Measurements from ENCODE around the gene ARGLU1.
A peak's percentile ranks its signal among the peaks of the same experiment; 100 is the strongest.

ARGLU1 gene

DNA sequence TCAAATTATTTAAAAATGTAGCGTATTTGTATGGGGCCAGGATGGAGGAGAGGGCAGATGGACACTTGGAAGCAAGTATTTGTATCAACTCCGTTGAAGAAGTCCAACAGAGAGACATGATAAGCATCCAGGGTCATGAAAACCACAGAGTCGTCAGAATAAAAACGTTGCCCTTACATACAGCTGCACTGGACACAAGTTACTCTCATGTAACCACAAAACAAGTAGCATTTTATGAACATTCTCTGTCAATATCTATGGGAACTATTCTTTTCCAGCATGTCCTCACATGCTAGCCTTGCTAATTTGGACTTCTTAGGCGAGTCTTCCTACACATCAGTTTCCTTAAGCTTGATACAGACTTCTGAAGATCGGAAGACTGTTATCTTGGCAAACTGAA is 67.5 kb downstream of the ARGLU1 start:
- no peak overlapping the region for H3K27ac Mint-ChIP-seq
- H3K4me1 Mint-ChIP-seq, result peaks cover 6% of the 10 kb centered on the region
- H3K36me3 Mint-ChIP-seq, result no peaks in the 10 kb centered on the region
- DNase-seq (ENCODE audit: low spot score in 2 of 2), result no peak
- ATAC-seq (ENCODE audit: low read depth), result no peak
- H3K4me3 Mint-ChIP-seq, result no peak overlapping the region
- H3K9me3 Mint-ChIP-seq, result no peaks in the 10 kb centered on the region
- H3K27me3 Mint-ChIP-seq, result peaks cover 19% of the 10 kb centered on the region

DNA sequence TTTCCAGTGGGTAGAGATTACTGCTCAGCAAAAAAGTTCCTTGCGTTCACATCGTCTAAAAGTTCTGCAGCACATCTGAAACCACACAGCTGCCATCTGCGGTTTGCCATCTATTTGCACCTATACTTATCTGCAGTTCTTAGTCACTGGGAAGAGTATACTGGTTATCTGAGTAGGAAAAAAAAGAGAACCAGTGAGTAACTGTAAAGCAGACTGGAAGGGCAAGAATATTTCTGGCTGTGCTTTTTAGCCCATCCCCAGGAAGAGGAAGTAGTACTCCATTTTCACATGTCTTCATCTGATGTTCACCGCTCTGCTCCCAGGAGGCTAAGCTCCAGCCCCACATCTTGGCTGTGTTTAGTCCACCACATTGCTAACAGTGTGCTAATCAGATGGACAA is 68.0 kb downstream of the ARGLU1 start:
- no peak overlapping the region for H3K4me3 Mint-ChIP-seq
- peaks cover 21% of the 10 kb centered on the region for H3K27me3 Mint-ChIP-seq
- DNase-seq (ENCODE audit: low spot score in 2 of 2), result no peak
- peaks cover 6% of the 10 kb centered on the region for H3K4me1 Mint-ChIP-seq
- H3K36me3 Mint-ChIP-seq, result no peaks in the 10 kb centered on the region
- H3K27ac Mint-ChIP-seq, result no peak overlapping the region
- ATAC-seq (ENCODE audit: low read depth), result no peak
- H3K9me3 Mint-ChIP-seq, result no peaks in the 10 kb centered on the region

DNA sequence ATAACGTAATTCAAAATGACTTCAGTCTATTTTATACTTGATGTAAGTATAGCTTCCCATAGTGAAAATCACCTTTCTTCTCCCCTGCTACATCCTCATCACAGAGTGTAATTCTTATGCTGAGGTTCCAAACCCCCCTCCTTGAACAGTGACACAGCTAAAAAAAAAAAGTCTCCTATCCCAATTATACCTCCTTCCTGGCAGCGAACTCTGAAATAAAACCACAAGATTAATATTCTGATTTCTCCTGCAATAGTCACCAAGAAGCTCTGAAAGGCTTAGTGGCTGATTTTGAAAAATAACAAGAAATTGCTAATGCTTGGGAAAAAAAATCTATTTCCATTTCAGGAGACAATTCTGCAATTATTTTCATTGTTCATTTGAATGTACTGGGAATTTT is 68.8 kb downstream of the ARGLU1 start:
- no peak overlapping the region for H3K4me3 Mint-ChIP-seq
- peaks cover 21% of the 10 kb centered on the region for H3K27me3 Mint-ChIP-seq
- H3K4me1 Mint-ChIP-seq, result peaks cover 6% of the 10 kb centered on the region
- H3K27ac Mint-ChIP-seq, result no peak overlapping the region
- DNase-seq (ENCODE audit: low spot score in 2 of 2) (no peak), ATAC-seq (ENCODE audit: low read depth) (no peak)
- no peaks in the 10 kb centered on the region for H3K36me3 Mint-ChIP-seq
- no peaks in the 10 kb centered on the region for H3K9me3 Mint-ChIP-seq

DNA sequence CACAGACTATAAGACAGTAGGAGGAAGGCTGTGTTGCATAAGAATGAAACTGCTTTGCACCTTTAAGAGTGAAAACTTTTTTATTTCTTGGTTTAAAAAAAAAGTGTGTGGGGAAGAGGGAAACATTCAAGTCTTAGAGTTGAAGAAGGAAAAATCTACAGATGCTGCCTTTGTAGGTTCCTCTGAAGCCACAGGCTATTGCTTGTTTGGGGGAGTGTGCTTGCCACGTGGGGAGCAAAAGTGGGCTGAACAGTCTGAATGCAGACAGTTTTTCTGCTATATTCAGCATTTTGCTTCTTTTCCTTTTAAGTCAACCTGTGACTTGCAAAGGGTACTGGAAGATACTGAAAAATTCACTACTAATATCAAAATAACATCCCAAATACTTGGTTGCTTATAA is 69.4 kb downstream of the ARGLU1 start:
- peaks cover 21% of the 10 kb centered on the region for H3K27me3 Mint-ChIP-seq
- H3K4me1 Mint-ChIP-seq, result peaks cover 6% of the 10 kb centered on the region
- ATAC-seq (ENCODE audit: low read depth) (no peak), DNase-seq (ENCODE audit: low spot score in 2 of 2) (no peak)
- H3K4me3 Mint-ChIP-seq, result no peak overlapping the region
- H3K9me3 Mint-ChIP-seq, result no peaks in the 10 kb centered on the region
- no peak overlapping the region for H3K27ac Mint-ChIP-seq
- H3K36me3 Mint-ChIP-seq, result no peaks in the 10 kb centered on the region

DNA sequence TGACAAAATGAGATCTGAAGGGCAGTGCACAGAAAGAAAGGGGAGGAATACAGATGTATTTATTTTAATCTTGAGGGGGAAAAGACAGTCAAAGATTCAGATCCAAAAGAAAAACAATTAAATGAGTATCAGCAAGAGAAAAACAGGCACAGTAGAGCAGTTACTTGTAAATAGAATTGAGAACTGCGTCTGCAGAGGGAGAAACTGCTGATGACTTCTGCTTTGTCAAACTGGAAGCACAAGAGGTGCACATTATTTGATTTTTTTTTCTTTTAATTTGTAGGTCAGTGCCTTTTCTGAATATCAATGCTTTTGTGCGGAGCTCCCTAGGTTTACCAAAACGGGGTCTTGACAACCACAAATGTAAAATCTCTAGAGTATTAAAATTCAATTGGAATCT is 69.8 kb downstream of the ARGLU1 start:
- H3K27me3 Mint-ChIP-seq, result peaks cover 21% of the 10 kb centered on the region

DNA sequence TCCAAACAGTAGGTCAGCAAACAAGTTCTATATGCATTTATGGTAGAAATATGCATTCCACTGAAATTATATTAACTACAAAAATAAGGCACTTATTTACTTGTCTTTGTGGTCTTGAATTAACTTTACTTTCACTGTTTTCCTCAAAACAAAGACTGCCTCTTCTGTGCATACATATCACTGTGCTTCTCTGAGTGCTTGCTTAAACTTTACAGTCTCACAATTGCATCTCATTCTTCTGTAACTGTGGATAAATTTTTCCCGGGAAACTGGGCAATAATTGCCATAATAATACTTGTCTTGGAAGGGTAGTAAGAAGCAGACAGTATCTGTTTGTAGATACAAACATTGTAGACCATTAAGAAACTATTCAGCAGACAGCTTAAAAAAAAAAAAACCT is 70.9 kb downstream of the ARGLU1 start:
- DNase-seq (ENCODE audit: low spot score in 2 of 2) (no peak), ATAC-seq (ENCODE audit: low read depth) (no peak)
- H3K36me3 Mint-ChIP-seq, result no peaks in the 10 kb centered on the region
- no peak overlapping the region for H3K27ac Mint-ChIP-seq
- H3K27me3 Mint-ChIP-seq, result peaks cover 21% of the 10 kb centered on the region
- no peaks in the 10 kb centered on the region for H3K9me3 Mint-ChIP-seq
- H3K4me1 Mint-ChIP-seq, result peaks cover 6% of the 10 kb centered on the region
- no peak overlapping the region for H3K4me3 Mint-ChIP-seq

More for the DNA sequence above, 69.8 kb downstream of the ARGLU1 start:
- Mint-ChIP-seq H3K27ac (no peak overlapping the region), H3K4me3 (no peak overlapping the region), H3K4me1 (peaks cover 6% of the 10 kb centered on the region), H3K9me3 (no peaks in the 10 kb centered on the region), H3K36me3 (no peaks in the 10 kb centered on the region)
- ATAC-seq (ENCODE audit: low read depth), result no peak
- no peak for DNase-seq (ENCODE audit: low spot score in 2 of 2)

DNA sequence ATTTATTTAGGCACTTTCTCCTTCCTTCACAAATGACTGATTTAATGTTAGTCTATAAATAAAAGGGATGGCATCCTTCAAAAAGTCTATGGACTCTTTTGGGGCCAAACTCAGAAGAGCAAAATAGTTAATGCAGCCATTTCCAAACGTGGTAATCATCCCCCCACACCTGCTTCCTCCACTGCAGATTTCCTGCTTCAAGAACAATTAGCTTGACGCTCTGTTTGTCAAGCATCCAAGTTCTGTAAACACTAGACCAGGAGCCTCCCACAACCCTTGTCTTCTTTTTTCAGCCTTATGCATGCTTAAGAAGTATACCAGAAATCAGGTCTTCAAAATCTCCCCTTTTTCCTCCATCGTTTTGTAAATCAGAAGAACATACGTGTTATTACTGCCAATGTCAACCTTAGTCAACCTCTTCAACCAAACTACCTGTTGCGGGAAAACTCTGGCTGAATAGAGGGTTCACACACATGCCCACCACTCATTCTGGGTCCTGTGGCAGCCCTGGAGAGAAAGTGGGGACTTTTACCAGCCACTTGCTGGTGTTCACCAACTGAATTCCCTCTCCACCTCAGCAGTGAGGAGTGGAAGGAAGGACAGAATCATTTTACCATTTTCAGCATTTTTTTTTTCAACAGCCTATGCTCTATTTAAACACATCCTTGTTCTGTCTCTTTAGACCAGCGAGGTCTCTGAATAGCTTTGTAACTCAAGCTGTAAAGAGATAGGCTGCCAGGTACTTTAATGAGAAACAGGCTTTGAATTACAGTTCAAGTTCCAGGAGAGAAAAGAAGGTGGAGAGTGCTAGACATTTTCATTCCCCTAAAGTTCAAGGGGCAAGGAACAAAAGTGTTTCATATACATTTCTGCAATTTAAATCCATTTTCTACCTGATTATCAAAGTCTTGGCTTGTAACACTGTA is 71.6 kb downstream of the ARGLU1 start:
- H3K36me3 Mint-ChIP-seq, result no peaks in the 10 kb centered on the region
- peaks cover 8% of the 10 kb centered on the region for H3K4me1 Mint-ChIP-seq
- H3K27me3 Mint-ChIP-seq, result peaks cover 24% of the 10 kb centered on the region
- no peak for DNase-seq (ENCODE audit: low spot score in 2 of 2)
- H3K4me3 Mint-ChIP-seq, result no peak overlapping the region
- H3K27ac Mint-ChIP-seq, result no peak overlapping the region
- ATAC-seq (ENCODE audit: low read depth), result no peak
- H3K9me3 Mint-ChIP-seq, result no peaks in the 10 kb centered on the region

DNA sequence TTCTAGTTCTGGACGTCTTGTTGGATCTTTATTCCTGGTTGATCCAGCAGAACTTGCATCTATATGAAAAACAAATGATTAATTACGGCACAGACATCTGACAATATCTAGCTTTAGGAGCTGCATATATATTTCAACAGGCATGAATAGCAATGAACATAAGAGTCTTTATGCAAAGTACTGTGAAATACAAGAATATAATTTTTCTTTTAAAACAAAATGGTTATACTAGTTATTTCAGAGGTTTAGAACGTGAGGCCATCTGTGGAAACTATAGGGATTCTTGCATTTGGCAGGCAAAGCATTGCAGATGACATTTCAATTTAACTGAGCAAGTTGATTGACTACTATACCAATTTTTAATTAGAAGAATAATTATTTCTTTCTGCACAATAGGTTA is 73.0 kb downstream of the ARGLU1 start:
- peaks cover 13% of the 10 kb centered on the region for H3K4me1 Mint-ChIP-seq
- no peaks in the 10 kb centered on the region for H3K9me3 Mint-ChIP-seq
- no peak for ATAC-seq (ENCODE audit: low read depth)
- H3K36me3 Mint-ChIP-seq, result no peaks in the 10 kb centered on the region
- peaks cover 25% of the 10 kb centered on the region for H3K27me3 Mint-ChIP-seq
- H3K27ac Mint-ChIP-seq, result no peak overlapping the region
- no peak for DNase-seq (ENCODE audit: low spot score in 2 of 2)
- H3K4me3 Mint-ChIP-seq, result no peak overlapping the region

DNA sequence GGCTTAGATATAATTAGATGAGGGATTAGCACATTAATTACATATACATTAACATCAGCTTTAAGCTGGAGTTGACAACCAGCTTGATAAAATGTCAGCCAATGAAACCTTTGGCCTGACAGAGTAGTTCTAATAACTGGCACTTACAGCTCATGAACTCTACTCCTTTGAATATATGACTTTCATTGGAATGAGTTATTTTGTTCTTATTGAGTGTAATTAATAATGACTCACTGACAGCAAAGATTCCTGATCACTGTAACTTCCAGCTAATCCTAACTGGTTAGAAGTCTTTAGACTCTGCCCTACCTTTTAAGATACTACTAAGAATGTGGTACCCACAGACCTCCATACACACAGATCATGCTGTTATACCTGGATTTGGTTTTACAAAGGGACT is 73.4 kb downstream of the ARGLU1 start:
- Mint-ChIP-seq H3K9me3 (no peaks in the 10 kb centered on the region), H3K27ac (no peak overlapping the region), H3K36me3 (no peaks in the 10 kb centered on the region), H3K27me3 (peaks cover 25% of the 10 kb centered on the region), H3K4me1 (peaks cover 13% of the 10 kb centered on the region), H3K4me3 (no peak overlapping the region)
- DNase-seq (ENCODE audit: low spot score in 2 of 2) (no peak), ATAC-seq (ENCODE audit: low read depth) (no peak)

DNA sequence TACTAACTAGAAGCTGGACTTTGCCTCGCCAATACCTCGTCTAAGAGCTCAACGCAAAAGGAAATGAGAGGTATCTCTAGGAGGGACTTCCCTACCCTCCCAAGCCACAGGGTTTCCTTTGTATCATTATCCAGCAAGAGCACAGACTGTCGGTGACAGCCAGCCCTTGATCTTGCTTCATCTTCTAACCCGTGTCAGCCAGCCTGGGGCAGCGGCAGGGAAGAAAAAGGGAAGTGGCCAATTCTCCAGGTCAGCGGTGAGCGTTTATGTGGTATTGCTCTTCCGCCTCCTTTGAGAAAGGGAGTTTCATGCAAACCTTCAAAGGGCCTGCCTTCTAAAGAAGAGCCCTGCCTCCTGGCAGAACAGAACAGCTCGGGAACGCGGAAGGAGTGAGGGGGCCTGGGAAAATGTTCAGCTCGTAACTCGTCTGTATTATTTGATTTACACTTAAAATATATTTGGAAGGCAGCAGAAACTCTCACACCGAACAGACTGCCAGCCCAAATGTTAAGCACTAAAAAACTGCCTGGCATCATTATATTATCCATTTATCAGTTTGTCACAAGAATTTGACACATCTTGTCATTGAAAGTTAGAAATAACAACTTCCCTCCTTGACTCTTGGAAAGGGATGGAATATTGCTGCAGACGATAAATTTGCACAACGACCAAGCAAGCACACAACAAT is 74.3 kb downstream of the ARGLU1 start:
- Mint-ChIP-seq H3K4me3 (no peak overlapping the region), H3K27ac (no peak overlapping the region), H3K4me1 (peaks cover 13% of the 10 kb centered on the region), H3K9me3 (no peaks in the 10 kb centered on the region), H3K36me3 (no peaks in the 10 kb centered on the region), H3K27me3 (peaks cover 26% of the 10 kb centered on the region)
- ATAC-seq (ENCODE audit: low read depth), result peak; percentile 72
- no peak for DNase-seq (ENCODE audit: low spot score in 2 of 2)

DNA sequence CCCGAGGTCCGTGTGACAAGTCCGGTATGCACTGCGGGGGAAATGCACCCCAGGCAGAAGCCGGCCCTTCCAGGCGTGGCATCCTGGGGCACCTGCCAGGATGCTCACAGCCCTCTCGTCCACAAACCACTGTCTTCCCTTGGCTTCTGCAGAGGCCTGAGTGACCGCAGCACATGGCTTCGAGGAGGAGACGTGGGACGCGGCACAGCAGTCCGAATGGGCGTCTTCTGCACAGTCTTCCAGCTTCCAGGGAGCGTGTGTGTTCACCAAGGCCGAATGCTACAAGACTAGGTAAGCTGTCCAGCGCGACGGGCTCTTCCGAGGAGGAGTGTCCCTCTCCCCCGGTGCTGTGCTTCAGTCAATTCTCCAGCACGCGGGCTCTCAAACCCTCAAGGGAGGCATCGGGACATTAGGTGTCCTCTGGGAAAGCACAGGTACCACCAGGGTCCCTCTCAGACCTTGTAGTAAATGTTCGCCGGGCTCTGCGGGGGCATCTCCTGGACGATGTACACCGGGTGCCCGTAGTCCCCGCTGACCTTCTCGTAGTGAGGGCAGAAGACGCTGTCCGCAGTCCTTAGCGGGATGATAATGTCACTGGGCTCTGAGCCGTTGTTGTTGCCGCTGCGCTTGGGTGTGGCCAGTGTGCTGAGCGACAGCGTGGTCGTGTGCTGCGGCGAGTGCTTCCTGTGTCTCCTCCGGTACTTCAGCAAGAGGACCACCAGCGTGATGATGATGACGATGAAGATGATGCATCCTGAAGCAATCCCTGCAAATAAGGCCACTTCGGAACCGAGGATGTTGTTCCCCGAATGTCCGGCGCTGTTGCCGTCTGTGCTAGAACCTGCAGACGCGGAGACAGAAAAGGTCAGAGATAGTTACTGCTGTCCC is 75.1 kb downstream of the ARGLU1 start:
- H3K4me3 Mint-ChIP-seq, result no peak overlapping the region
- DNase-seq (ENCODE audit: low spot score in 2 of 2) (no peak), ATAC-seq (ENCODE audit: low read depth) (no peak)
- no peak overlapping the region for H3K27ac Mint-ChIP-seq
- no peaks in the 10 kb centered on the region for H3K36me3 Mint-ChIP-seq
- peaks cover 23% of the 10 kb centered on the region for H3K27me3 Mint-ChIP-seq
- no peaks in the 10 kb centered on the region for H3K9me3 Mint-ChIP-seq
- H3K4me1 Mint-ChIP-seq, result peaks cover 13% of the 10 kb centered on the region

DNA sequence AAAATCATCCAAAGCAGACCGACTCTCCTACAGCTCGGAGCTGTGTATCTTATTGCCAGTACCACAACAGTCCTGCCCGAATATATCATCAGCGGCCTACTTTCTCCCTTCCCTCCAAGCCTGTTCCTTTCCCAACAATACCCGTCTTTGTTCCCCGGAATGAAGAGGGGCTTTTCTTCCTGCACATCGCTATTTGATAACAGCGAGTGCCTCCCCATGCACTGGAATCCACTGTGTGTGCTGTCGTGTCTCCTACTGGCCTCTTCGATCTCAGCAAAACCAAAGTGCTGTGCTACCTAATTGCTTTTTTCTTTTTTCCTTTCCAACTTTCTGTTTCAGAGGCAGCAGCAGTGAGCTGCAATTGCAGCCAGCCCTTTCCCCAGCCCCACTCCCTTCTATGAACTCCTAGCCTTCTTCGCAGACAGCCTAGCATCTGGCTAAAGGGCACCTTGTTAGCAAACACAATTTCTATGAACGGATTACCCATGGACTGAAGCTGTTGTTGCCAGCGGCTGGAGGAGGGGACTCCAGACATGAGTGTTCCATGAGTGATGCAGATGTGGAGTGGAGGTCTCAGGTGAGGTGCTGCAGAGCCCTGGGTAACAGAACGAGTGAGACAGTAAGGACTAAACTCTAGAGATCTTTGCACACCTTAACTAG is 75.9 kb downstream of the ARGLU1 start:
- Mint-ChIP-seq H3K4me1 (peaks cover 13% of the 10 kb centered on the region), H3K27ac (no peak overlapping the region), H3K27me3 (peaks cover 21% of the 10 kb centered on the region), H3K9me3 (no peaks in the 10 kb centered on the region), H3K36me3 (no peaks in the 10 kb centered on the region), H3K4me3 (no peak overlapping the region)
- ATAC-seq (ENCODE audit: low read depth) (no peak), DNase-seq (ENCODE audit: low spot score in 2 of 2) (no peak)

All from memory B cell (primary cell).